Esophagus muscularis mucosa (tissue), 4 donors: ENCODE data around the gene PIK3R3.

ENCODE experiments used
- EP300 ChIP-seq: sonication (generic); formaldehyde crosslinking; IDR thresholded peaks from one replicate; pipeline ENCODE4 v1.6.1; 2017; ENCODE audit warnings: antibody characterized with exemption
- POLR2A ChIP-seq: fragments of 450-650 bp; IDR thresholded peaks from one replicate; pipeline ENCODE4 v1.6.1; 2017; ENCODE audit warnings: antibody characterized with exemption, moderate library complexity, mild to moderate bottlenecking, low read depth
- POLR2AphosphoS5 ChIP-seq, 2 donors: sonication (generic); formaldehyde crosslinking; IDR thresholded peaks; one replicate each; pipeline ENCODE4 v1.6.1; 2017; ENCODE audit warnings: antibody characterized with exemption in 2 of 2
- TF ChIP-seq, protein P1 (sequence below), 3 experiments: fragments of 200-600 bp in 2 of 3; fragments of 450-650 bp in 1 of 3; sonication (generic) in 2 of 3; IDR thresholded peaks; one replicate each; pipeline ENCODE4 v1.5.1; 2017 to 2019; ENCODE audit warnings: antibody characterized with exemption in 3 of 3, mild to moderate bottlenecking in 2 of 3, moderate library complexity in 1 of 3

DNA sequence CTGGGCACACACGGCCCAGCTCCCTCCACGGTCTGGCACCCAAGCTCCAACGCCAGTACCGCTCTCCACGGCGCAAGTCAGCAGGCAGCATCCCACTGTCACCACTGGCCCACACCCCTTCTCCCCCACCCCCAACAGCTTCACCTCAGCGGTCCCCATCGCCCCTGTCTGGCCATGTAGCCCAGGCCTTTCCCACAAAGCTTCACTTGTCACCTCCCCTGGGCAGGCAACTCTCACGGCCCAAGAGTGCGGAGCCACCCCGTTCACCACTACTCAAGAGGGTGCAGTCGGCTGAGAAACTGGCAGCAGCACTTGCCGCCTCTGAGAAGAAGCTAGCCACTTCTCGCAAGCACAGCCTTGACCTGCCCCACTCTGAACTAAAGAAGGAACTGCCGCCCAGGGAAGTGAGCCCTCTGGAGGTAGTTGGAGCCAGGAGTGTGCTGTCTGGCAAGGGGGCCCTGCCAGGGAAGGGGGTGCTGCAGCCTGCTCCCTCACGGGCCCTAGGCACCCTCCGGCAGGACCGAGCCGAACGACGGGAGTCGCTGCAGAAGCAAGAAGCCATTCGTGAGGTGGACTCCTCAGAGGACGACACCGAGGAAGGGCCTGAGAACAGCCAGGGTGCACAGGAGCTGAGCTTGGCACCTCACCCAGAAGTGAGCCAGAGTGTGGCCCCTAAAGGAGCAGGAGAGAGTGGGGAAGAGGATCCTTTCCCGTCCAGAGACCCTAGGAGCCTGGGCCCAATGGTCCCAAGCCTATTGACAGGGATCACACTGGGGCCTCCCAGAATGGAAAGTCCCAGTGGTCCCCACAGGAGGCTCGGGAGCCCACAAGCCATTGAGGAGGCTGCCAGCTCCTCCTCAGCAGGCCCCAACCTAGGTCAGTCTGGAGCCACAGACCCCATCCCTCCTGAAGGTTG is 97.6 kb downstream of the PIK3R3 start:
- TF ChIP-seq, protein P1, sequence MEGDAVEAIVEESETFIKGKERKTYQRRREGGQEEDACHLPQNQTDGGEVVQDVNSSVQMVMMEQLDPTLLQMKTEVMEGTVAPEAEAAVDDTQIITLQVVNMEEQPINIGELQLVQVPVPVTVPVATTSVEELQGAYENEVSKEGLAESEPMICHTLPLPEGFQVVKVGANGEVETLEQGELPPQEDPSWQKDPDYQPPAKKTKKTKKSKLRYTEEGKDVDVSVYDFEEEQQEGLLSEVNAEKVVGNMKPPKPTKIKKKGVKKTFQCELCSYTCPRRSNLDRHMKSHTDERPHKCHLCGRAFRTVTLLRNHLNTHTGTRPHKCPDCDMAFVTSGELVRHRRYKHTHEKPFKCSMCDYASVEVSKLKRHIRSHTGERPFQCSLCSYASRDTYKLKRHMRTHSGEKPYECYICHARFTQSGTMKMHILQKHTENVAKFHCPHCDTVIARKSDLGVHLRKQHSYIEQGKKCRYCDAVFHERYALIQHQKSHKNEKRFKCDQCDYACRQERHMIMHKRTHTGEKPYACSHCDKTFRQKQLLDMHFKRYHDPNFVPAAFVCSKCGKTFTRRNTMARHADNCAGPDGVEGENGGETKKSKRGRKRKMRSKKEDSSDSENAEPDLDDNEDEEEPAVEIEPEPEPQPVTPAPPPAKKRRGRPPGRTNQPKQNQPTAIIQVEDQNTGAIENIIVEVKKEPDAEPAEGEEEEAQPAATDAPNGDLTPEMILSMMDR (IDR thresholded peaks at IDR 0.05), result no peak
- no peak for TF ChIP-seq POLR2A
- no peak for TF ChIP-seq EP300
- no peak for TF ChIP-seq POLR2AphosphoS5 (IDR thresholded peaks at IDR 0.05)
